HG03196 (cell line): ENCODE measurements around the gene CDK17.
"Not testable (repeated sequence)": the region's sequence is repeated elsewhere in the genome, so short reads cannot be mapped to it uniquely, and the experiment has no call there.

Source experiments
- ATAC-seq: cut with Tn5 transposase; IDR thresholded peaks from one replicate; pipeline ENCODE4 v1.9.1; 2021; ENCODE audit not compliant: unreplicated experiment

Gene CDK17

GRCh38 chr12:96395236-96395635, 5.0 kb downstream of the CDK17 start:
- no peak for ATAC-seq

GRCh38 chr12:96393229-96393628, 7.0 kb downstream of the CDK17 start:
- not testable (repeated sequence) for ATAC-seq

- no peak for ATAC-seq
Observed at GRCh38 chr12:96392397-96392796, 7.8 kb downstream of the CDK17 start.

GRCh38 chr12:96387981-96388380, 12.3 kb downstream of the CDK17 start:
- ATAC-seq, result no peak

GRCh38 chr12:96386794-96387193, 13.4 kb downstream of the CDK17 start:
- no peak for ATAC-seq

- no peak for ATAC-seq
Observed at GRCh38 chr12:96383991-96384390, 16.2 kb downstream of the CDK17 start.

DNA sequence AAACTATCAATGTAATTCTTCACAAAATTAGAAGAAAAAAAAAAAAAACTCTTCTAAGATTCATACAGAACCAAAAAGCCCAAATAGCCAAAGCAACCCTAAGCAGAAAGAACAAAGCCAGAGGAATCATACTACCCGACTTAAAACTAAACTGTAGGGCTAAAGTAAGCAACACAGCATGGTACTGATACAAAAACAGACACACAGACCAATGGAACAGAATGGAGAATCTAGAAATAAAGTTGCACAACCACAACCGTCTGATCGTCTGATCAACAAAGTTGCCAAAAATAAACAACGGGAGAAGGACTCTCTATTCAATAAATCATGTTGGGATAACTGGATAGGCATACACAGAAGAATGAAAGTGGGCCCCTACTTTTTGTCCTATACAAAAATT, 16.9 kb downstream of the CDK17 start:
- ATAC-seq, result no peak

GRCh38 chr12:96379743-96380142, 20.5 kb downstream of the CDK17 start:
- not testable (repeated sequence) for ATAC-seq

DNA sequence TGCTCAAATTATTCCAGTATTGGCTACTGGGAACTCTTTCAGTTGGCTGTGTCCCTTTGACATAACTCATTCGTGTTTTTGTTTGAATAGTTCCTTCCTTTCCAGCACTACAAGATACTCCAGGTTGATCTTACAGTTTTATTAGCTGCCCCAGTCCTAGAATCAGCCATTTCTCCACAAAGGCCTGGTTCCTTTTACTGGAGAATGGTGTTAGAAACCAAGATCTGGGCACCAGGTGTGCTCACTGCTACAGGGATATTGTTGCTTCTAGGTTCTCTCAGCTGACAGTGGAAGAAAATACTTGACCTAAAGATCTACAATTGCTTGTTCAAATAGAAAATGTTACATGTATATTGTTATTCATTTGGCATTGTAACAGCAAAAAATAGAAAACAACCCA, 21.9 kb downstream of the CDK17 start:
- ATAC-seq, result no peak

DNA sequence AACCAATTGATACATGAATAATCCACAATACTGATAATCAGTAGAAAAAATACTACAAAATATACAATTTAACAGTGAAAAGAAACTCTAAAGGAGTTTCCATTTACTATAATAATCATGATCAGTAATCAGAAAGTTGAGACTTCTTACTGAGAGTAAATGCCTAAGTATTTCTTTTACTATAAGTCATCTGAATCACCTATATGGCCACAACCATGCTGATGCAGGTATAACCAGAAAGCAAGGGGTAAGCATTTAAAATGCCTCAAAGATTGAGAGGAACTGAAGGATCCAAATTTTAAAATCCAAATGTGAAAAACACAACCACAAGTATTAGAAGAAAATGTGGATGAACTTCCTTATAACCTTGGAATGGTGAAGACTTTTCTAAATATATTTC, 23.4 kb downstream of the CDK17 start:
- ATAC-seq, result no peak

GRCh38 chr12:96375841-96376604, 24.2 kb downstream of the CDK17 start:
- ATAC-seq, result peak; percentile 65

GRCh38 chr12:96375170-96375569, 25.1 kb downstream of the CDK17 start:
- no peak for ATAC-seq

DNA sequence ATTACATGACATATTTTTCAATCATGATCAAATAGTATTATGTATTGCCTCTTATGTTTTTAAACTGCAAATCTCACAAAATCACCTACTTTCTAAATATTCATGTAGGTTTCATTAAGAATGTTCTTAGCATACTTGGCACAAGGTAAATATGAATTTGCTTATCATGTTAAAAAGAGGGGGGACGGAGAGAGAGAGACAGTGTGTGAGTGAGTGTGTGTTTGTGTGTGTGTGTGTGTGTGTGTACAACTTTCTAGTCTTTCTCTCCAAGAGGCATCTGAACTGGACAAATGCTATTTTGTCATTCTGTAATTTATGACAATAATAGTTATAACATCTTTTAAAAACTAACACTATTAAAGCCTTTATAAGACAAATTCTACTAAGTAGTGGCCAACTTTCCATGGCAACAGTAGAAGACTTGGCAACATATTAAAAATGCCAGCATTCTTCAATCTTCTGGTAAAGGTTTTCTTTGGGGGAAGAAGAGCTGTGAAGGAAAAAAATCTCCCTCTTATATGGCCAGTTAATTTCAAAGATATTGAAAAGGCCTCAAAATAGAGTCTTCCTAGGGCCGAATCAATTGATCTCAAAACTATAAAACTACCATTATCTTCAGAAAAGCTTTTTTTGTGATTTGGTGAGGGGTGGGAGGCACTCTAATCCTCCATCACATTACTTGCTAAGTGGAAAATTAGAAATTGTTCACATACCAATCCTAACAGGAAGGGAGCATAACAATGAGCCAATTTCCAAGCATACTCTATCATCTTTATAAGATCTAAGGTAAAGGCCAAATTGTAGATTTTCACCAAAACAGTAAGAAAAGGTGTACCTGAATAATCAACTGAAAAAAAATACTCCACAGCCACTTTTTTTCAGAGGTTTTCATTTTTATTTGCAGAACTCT, 28.2 kb downstream of the CDK17 start:
- ATAC-seq, result no peak

- ATAC-seq, result no peak
Observed at GRCh38 chr12:96371138-96371789, 29.0 kb downstream of the CDK17 start.

DNA sequence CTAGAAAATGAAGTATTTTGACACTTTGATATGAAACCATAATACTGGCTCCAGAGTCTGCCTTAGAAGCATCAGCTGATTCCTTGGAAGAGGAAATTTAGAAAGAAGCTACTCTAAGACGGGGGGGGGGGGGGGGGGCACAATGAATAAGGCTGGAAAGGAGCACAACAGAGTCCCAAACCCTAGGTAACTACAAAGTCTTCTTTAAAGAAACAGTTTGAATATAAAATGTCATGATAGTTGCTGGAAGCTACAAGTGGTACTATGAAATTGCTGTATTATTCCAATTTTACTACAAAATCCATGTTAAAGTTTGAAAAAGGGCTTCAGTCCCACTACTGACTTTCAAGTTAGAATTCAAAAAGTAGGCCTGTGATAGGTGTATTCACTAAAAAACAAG, 31.6 kb downstream of the CDK17 start:
- no peak for ATAC-seq

- ATAC-seq, result no peak
Observed at GRCh38 chr12:96368233-96368632, 32.0 kb downstream of the CDK17 start.

- no peak for ATAC-seq
Observed at GRCh38 chr12:96366381-96366654, 33.9 kb downstream of the CDK17 start.

DNA sequence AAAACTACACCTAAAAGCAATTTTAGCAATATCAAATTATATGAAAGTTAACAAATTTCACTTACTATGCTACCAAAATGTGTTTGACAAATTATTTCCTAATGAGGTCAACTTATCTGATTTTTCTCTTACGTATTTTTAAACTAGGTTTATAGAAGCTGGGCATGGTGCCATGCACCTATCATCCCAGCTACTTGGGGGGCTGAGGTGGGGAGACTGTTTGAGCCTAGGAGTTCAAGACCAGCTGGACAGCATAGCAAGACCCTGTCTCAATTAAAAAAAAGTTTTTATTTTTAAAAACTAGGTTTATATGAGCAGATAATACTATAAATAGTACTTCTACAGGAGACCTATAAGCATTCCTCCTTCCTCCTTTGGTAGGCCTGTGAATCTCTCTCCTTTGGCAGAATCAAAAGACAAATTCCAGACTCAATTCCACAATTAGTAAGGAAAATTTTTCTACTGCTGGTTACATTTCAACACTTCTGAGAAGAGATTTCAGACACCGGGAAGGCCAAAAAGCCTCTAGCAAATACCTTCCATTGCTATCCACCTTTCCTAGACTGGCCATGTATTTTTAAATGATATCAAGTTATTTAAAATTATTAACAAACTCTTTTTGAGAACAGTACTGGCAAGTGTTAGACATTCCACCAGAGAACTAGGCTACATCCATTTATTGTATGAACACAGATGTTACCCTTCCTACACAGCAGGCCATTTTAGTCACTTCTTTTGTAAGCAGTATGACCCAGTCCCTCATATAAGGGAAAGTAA, 34.4 kb downstream of the CDK17 start:
- ATAC-seq, result no peak

GRCh38 chr12:96364092-96364700, 36.0 kb downstream of the CDK17 start:
- ATAC-seq, result no peak

GRCh38 chr12:96361074-96361473, 39.2 kb downstream of the CDK17 start:
- no peak for ATAC-seq

GRCh38 chr12:96360550-96360949, 39.7 kb downstream of the CDK17 start:
- no peak for ATAC-seq
